NCI-H2196 (cell line): Measurements from ENCODE around the gene CCDC77.

Source experiments
- DNase-seq: peaks from one replicate; lab custom pipeline; 2025; ENCODE audit not compliant: unreplicated experiment; lab: John Stamatoyannopoulos, UW

The CCDC77 gene

DNA sequence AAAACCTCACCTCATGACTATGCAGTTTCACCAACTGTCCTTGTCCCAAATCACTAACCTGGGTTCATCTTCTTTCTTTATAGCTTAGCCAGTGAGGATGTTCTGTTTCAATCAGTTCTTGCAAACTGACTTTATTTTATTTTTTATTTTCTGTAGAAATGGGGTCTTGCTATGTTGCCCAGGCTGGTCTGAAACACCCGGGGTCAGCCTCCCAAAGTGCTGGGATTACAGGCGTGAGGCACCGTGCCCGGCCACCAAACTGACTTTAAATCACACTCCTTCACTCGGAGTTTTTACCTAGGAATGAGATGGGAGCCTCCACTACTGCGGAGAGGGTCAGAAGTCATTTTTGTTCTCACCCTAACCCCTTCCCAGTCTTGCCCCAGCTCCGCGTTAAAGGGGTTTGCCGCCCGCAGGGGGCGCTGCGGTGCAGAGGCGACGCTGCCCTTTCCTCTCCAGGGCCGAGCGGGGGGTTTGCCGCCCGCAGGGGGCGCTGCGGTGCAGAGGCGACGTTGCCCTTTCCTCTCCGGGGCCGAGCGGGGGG, 51.3 kb downstream of the CCDC77 start:
- no peak for DNase-seq

DNA sequence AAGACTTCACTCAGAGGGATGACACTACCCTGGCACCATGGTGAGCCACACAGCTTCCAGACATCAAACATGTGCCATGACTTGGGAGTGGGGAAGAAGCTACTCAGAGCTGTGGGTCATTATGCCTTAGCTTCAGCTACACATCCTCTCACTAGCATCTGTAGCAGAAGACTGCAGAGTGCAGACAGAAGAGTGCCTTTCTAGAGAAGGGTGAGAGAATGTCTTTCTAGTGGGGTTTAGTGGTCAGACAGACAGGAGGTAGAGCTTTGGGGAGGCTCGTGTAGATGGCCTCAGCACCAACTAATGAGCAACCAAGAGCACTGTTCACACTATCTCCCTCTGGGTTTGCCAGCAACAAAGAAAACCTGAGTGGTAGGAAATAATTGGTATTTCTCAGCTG, 53.4 kb downstream of the CCDC77 start:
- DNase-seq, result no peak

DNA sequence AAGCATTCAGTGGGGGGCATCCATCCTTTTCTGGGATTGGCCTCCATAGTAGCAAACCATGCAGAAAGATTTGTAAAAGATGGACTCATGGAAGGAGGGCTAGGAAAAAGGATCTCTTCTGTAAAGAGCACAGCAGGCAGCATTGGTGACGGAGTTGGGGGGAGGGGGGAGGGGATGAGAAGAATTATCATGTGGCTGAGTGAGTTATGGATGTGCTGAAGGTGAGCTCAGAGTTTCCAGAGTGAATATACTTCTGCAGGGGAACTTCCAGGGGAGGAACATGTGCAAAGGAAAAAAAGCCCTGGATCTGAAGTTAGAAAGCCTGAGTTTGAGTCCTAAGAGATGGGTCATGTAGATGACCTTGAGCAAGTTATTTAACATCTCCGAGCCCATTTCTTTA, 54.4 kb downstream of the CCDC77 start:
- DNase-seq, result no peak

DNA sequence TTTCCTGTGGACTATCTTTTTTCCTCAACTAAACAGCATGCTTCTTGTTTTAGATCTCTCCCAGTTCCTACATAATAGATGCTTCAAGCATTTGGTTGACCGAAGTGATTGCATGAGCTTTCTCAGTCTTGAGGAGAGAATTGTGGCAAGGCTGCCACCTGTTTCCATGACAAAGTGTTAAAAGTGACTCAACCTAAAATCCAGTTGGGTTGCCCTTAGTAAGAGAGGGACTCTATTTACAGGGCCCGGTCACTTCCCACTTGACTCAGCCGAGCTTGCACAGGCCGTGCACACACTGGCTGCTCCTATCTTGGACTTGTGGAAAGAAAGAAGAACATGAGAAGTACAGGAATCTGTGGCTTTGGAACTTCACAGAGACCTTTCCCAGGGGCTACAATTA, 56.2 kb downstream of the CCDC77 start:
- no peak for DNase-seq

DNA sequence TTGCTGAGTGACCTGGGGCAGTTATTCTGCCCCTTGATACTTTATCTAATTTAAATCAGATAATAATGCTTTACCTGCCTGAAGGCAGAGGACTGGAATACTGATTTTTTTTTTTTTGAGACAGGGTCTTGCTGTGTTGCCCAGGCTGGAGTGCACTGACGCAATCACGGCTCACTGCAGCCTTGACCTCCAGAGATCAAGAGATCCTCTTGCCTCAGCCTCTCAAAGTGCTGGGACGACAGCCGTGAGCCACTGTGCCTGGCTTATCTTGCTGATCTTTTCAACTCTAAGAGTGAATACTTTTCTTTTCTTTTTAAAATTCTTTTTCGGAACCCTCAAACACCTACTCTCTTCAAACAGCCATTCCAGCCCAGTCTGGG, 57.6 kb downstream of the CCDC77 start:
- DNase-seq, result no peak

DNA sequence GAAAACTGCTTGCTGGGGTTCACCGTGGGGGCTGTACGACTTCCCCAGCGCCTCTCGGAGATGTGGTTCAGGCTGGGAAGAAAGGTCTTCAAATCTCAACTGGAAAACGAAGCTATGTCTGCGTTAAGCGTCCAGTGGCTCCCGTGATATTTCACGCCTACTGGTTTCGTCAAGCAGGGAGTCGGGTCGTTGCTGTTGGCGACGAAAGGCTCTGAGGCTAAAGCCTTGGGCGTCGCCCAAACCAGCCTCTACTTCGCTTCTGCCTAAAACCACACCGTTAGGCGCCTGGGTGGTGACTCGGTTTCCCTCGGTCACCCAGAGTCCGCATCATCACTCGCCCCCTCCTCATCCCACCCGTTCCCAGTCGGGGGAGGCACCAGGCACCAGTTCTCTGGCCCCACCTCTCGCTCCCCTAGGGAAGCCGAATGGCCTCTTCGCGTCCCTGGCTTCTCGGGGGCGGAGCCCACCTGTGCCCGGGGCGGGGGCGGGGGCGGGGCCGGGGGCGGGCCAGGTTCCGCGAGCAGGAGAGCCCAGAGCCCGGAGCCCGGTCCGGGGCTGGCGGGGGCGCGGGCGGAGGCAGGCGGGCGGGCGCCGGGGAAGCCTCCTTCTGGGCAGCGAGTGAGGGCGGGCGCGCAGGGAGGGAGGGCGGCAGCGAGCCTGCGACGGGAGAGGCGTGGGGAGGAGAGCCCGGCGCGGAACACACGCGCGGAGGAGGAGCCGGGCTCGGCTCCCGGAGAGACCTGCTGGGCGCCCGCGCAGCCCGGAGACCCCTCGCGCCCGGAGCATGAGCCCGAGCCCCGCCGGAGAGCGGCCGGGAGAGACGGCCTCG, 58.2 kb downstream of the CCDC77 start, which contains the start of gene B4GALNT3:
Gene B4GALNT3 (plus strand): TSS at position 510 of the 829 bp plus-strand sequence. CDS start 438 bp downstream, outside the sequence.
- DNase-seq, result peak; percentile 50

DNA sequence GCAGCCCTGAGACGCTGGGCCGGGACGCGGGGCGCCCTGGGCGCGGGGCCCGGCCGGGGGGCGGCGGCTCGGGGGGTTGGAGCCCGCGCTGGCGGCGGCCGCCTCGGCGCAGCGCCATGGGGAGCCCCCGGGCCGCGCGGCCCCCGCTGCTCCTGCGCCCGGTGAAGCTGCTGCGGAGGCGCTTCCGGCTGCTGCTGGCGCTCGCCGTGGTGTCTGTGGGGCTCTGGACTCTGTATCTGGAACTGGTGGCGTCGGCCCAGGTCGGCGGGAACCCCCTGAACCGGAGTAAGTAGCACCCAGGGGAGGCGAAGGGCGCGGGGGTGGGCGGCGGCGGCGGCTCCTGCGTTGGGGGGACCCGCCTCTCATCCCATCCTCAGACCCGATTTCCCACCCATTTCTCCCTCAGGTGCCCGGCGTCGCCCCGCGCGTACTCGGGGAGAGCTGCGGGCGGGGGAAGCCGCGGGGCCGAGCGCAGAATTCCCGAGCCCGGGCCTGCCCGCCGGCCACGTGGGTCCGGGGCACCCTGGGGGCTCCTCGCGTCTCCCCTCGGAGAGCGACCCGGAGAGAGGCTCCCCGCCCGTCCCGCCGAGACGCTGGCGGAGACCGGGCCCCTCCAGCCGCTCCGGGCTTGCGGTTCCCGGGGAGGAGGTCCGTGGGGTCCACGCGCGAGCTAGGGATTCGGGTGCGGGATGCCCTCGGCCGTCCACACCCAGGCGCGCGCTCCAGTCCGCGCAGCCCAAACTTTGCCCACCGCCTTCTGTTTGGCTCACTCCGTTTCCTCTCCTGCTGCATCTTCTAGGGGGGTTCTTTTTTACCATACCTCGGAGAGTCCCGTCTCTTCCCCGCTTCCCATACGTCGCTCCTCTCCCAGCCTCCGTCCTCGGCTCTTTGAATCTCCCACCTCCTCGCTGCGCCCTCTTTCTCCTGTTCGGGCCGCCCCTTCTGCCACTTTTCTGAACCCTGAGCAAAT, 59.1 kb downstream of the CCDC77 start:
- DNase-seq, result no peak

DNA sequence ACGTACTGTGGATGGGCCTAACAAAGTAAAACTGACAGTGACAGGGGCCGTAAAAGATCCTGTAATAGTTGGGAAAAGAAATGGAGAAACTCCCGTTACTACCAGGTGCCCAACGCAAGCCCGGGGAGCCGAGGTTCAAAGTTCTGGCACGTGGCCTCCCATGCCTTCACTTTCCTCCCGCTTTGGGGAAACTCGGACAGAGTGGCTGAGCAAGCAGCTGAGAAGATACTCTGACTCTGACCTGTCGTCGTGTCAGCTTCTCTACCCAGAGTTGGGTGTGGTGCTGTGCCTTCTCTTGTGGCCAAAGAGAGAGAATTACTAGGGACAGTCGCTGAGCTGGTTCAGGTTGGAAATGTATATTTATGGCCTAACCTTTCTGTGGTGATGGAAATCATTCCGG, 60.0 kb downstream of the CCDC77 start:
- no peak for DNase-seq

DNA sequence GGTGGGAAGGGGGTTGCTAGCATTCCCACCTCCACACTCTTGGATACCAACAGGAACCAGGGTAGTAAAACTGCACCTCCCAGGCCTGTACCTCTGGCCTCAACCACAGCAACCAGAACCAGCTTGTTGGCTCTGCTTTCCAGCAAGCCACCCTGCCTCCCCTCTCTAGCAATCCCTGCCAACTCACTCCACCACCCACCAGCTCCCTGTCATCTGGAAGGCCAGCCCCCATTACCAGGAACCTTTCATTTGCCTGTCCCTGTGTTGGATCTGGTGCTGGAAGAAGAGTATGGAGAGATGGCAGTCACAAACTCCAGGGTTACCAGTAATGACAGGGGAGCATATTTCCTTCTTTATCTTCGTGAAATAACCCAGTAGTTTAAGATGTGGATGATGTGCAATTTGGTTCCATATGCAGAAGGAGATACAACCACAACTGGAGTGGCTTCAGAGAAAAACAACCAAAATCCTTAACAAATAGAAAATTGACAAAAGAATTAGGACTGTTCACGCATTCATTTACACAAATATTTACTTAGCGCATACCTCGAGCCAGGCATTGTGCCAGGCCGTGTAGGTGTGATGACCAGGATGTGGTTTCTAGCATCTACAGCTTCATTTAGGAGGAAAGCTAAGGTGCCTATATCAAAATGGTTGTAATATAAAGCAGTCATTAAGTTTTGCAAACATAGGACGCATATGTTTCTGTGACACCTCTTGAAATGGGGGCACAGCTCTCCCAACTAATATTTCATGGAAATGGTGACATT, 61.7 kb downstream of the CCDC77 start:
- DNase-seq, result peak; percentile 49

GRCh38 chr12:464484-465267, 63.2 kb downstream of the CCDC77 start:
- DNase-seq, result no peak

DNA sequence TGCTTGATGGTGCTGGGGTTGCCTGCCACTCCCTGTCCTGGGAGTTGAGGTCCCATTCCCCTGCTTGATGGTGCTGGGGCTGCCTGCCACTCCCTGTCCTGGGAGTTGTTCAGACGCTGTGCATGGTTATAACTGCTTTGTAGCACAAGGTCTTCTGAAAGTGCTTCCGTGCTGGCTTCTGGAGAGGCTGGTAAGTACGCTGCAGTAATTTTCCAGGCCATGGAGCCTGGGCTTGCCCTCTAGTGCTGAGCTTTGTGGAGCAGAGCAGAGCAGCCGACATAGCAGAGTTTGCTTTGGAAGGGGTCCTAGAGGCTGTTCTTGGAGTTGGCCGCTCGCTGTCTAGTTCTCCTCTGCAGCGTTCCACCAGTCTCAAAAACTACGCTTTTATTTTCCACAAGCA, 64.6 kb downstream of the CCDC77 start:
- no peak for DNase-seq

DNA sequence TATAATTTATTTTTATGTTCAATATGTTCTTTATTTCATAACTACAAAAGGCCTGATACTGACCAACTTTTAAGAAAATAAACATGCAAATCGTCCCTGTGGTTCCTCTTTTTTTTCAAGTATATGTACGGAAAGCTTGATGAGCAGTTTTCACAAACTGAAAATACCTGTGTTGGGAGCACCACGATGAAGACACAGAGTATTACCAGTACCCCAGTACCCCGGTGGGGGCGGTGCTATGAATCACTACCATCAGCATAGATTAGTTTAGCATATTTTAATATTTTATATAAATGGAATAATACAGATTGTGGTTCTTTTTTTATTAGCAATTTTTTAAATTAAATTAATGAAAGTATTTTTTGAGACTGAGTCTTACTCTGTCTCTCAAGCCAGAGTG, 65.3 kb downstream of the CCDC77 start:
- no peak for DNase-seq

- DNase-seq, result no peak
Observed at GRCh38 chr12:467591-467990, 66.1 kb downstream of the CCDC77 start.

DNA sequence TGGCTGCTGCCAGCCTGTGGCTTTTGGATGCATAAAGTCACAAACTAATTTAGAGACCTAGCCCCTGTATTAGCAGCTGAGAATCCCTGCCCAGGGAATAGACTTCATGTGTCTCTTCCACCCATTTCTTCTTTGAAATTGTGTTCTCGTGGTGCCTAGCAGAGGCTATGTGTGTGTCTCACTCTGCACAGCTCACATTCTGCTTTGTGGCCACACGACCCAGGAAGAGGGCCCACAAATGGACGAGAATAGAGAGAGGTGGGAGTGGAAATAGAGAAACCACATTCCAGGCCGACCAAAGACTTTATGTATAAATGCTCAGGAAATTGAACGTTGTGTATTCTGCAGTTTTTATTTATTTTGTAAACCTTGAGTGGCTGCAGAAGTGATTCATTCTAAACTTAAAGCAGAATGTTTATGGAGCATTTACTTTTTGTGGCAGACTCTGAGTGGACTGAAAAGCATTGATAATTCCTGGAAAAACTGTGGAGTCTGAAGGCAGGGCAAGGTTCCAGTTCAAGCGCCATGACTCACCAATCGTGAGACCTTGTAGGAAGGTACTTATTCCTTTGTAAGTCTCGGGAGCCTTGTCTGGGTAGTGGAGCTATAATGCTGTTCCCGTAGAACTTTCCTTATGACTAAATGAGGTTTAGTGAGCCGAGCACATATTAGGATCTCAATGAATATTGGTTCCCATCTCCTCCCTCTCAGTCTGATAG, 67.4 kb downstream of the CCDC77 start:
- DNase-seq, result no peak

DNA sequence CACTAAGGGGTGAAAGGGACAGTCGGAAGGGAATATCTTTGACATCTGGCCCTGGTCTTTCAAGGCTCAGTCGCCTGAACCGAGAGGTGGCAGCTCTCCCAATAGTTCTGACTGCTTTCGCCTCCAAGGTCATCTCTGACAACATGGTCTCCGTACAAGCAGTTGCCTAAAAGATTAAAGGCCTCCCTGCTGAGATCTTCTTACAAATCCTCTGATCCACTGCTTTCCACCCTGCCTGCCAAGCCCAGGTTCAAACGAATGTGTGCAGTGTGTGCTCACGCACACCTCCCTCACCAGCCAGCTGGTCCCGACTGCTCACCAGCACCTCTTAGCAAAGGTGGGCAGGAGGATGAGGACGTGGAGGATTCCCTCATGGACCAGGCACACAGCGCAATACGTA, 68.7 kb downstream of the CCDC77 start:
- no peak for DNase-seq

- no peak for DNase-seq
Observed at GRCh38 chr12:473198-473597, 71.8 kb downstream of the CCDC77 start.

GRCh38 chr12:473863-474577, 72.6 kb downstream of the CCDC77 start:
- DNase-seq, result no peak

- DNase-seq, result no peak
Observed at GRCh38 chr12:475286-475685, 73.8 kb downstream of the CCDC77 start.

- DNase-seq, result no peak
Observed at GRCh38 chr12:479161-479560, 77.7 kb downstream of the CCDC77 start.
